Keratinocyte (primary cell): ENCODE data around the gene VWDE. TPM values are rescaled to one million over a fixed set of nuclear protein-coding genes. Genes with fewer than 3 reads are reported as not detected.

Experiments used
- DNase-seq: peaks from one replicate; pipeline ENCODE4 v3.0.0-alpha.2; 2011; ENCODE audit warnings: low read depth, missing footprints, low spot score
- FAIRE-seq: peaks from 2 replicates; lab custom pipeline; 2011; peaks lifted over from hg19 to GRCh38; lab: Jason Lieb, UNC
- H2AFZ ChIP-seq: 2 replicates; pipeline ENCODE4 v1.6.0; 2012; ENCODE audit warnings: low read length, control low read depth, inconsistent platforms; ENCODE audit not compliant: control insufficient read depth
- H3K27ac ChIP-seq: 2 replicates; pipeline ENCODE4 v1.5.1; 2011; ENCODE audit warnings: low read length; ENCODE audit not compliant: control insufficient read depth, insufficient read depth
- H3K27me3 ChIP-seq: 3 replicates; pipeline ENCODE4 v1.6.0; 2011; ENCODE audit warnings: low read length; ENCODE audit not compliant: control insufficient read depth, insufficient read depth; ENCODE audit errors: extremely low read depth
- H3K36me3 ChIP-seq, 2 experiments: 2 replicates in 1 of 2; 3 replicates in 1 of 2; pipeline ENCODE4 v1.5.1; 2011; ENCODE audit warnings: low read length in 2 of 2, mild to moderate bottlenecking in 1 of 2; ENCODE audit not compliant: control insufficient read depth in 2 of 2, insufficient read depth in 2 of 2; ENCODE audit errors: extremely low read depth in 1 of 2
- H3K4me1 ChIP-seq: 3 replicates; pipeline ENCODE4 v1.5.1; 2011; ENCODE audit warnings: low read length; ENCODE audit not compliant: control insufficient read depth, insufficient read depth; ENCODE audit errors: extremely low read depth
- H3K4me2 ChIP-seq: 3 replicates; pipeline ENCODE4 v1.6.0; 2011; ENCODE audit warnings: low read depth, low read length; ENCODE audit not compliant: control insufficient read depth, insufficient read depth; ENCODE audit errors: extremely low read depth
- H3K4me3 ChIP-seq, 3 experiments: fragments of 200-600 bp in 1 of 3; sonication (generic) in 1 of 3; 2 replicates in 2 of 3; 3 replicates in 1 of 3; pipeline ENCODE4 v1.5.1; 2011 to 2016; ENCODE audit warnings: low read length in 3 of 3, mild to moderate bottlenecking in 3 of 3, control low read depth in 2 of 3, inconsistent platforms in 1 of 3, low read depth in 1 of 3, mixed read lengths in 1 of 3, mixed run types in 1 of 3, moderate library complexity in 1 of 3; ENCODE audit not compliant: control insufficient read depth in 2 of 3, insufficient read depth in 2 of 3; ENCODE audit errors: extremely low read depth in 1 of 3
- H3K79me2 ChIP-seq: 2 replicates; pipeline ENCODE4 v1.6.0; 2012; ENCODE audit warnings: low read length; ENCODE audit not compliant: control insufficient read depth, insufficient read depth
- H3K9ac ChIP-seq: 3 replicates; pipeline ENCODE4 v1.6.0; 2011; ENCODE audit warnings: low read length; ENCODE audit not compliant: control insufficient read depth, insufficient read depth; ENCODE audit errors: extremely low read depth
- H3K9me1 ChIP-seq: 3 replicates; pipeline ENCODE4 v1.6.0; 2011; ENCODE audit warnings: low read length; ENCODE audit not compliant: control insufficient read depth, insufficient read depth; ENCODE audit errors: extremely low read depth
- H3K9me3 ChIP-seq: 2 replicates; pipeline ENCODE4 v1.5.1; 2012; ENCODE audit warnings: low read depth, low read length; ENCODE audit not compliant: control insufficient read depth
- H4K20me1 ChIP-seq: 3 replicates; pipeline ENCODE4 v1.6.0; 2011; ENCODE audit warnings: low read length; ENCODE audit not compliant: control insufficient read depth, insufficient read depth; ENCODE audit errors: extremely low read depth
- EZH2 ChIP-seq: IDR thresholded peaks from one replicate; pipeline ENCODE4 v1.6.1; 2012; ENCODE audit warnings: inconsistent platforms, mild to moderate bottlenecking, low read length, moderate library complexity
- dilution Hi-C: fragments of 300-500 bp; cut with MboI; formaldehyde crosslinking; loops from one replicate; pipeline ENCODE4 v1.7.0; 2020; ENCODE audit warnings: low sequenced_read_pairs; ENCODE audit not compliant: extremely low pct_ligation_motif_present
- polyA plus RNA-seq, 5 experiments: library from polyadenylated mRNA; depleted of rRNA in 3 of 5; stranded (reverse) in 3 of 5; stranded (forward) in 1 of 5; unstranded in 1 of 5; fragments of >200 nt; gene quantifications; 1 replicate in 1 of 5; 2 replicates in 3 of 5; 3 replicates in 1 of 5; pipeline versions ENCODE4 v1.2.1 to v1.2.3, GENCODE V29; 2011 to 2012; ENCODE audit warnings: missing spikeins in 2 of 5, low read depth in 1 of 5, low replicate concordance in 1 of 5
- TF ChIP-seq, protein P1 (sequence below), 3 experiments: IDR thresholded peaks in 1 of 3; conservative IDR thresholded peaks in 1 of 3; optimal IDR thresholded peaks in 1 of 3; 2 replicates in 2 of 3; 3 replicates in 1 of 3; pipeline versions ENCODE3 to v1.5.1; 2011; ENCODE audit warnings: low read length in 3 of 3, mild to moderate bottlenecking in 3 of 3, moderate library complexity in 2 of 3, control low read depth in 1 of 3, inconsistent platforms in 1 of 3; ENCODE audit not compliant: insufficient read depth in 2 of 3; ENCODE audit errors: extremely low read depth in 1 of 3

The VWDE gene
- polyA plus RNA-seq, 1 donor (not counting 4 experiments of a cell fraction or from before 2014, with no cell fraction given): 0.01 TPM

DNA sequence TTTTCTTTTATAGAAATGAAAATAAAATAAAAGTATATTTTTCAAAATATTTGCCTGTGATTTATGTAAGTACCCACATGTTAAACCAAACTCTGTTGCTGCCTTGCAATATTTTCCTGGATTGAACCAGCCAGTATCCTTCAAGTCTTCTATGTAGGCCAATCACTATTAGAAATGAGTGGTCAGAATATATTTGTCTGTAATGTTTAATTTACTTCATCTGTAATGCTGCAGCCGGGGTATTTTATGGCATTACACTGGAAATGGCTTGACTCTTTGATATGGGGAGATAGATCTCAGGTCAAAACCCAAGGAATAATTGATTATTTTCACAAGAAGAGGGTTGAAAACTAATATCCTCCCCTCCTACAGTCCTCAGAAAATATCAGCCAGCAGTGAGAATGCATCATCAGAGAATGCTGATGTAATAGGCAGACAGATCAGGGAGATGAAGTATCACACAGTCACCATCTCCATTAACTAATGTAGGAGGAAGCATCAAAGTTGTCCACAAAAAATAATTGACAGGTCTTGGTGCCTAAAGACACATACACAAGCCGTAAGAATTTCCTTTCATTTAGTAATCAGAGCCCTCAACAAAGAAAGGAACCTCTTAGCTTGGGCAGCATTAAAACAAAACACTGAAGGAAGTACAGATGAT lies 82.5 kb downstream of the VWDE start:
- Histone ChIP-seq H3K27me3 (no peaks in the 10 kb centered on the region), H3K27ac (no peak overlapping the region), H3K79me2 (no peaks in the 10 kb centered on the region), H3K4me2 (no peak overlapping the region), H3K4me1 (no peaks in the 10 kb centered on the region), H3K9ac (no peak overlapping the region), H3K9me3 (no peaks in the 10 kb centered on the region), H3K4me3 (no peak overlapping the region), H2AFZ (no peak overlapping the region), H4K20me1 (no peaks in the 10 kb centered on the region), H3K36me3 (no peaks in the 10 kb centered on the region), H3K9me1 (no peaks in the 10 kb centered on the region)
- DNase-seq: no peak
- no peak for FAIRE-seq
- dilution Hi-C loops: no loop called here
- TF ChIP-seq, protein P1, sequence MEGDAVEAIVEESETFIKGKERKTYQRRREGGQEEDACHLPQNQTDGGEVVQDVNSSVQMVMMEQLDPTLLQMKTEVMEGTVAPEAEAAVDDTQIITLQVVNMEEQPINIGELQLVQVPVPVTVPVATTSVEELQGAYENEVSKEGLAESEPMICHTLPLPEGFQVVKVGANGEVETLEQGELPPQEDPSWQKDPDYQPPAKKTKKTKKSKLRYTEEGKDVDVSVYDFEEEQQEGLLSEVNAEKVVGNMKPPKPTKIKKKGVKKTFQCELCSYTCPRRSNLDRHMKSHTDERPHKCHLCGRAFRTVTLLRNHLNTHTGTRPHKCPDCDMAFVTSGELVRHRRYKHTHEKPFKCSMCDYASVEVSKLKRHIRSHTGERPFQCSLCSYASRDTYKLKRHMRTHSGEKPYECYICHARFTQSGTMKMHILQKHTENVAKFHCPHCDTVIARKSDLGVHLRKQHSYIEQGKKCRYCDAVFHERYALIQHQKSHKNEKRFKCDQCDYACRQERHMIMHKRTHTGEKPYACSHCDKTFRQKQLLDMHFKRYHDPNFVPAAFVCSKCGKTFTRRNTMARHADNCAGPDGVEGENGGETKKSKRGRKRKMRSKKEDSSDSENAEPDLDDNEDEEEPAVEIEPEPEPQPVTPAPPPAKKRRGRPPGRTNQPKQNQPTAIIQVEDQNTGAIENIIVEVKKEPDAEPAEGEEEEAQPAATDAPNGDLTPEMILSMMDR (optimal IDR thresholded peaks at IDR 0.05 in 1 of 3, IDR thresholded peaks at IDR 0.05 in 1 of 3, conservative IDR thresholded peaks at IDR 0.05 in 1 of 3; ENCODE audit: extremely low read depth in 1 of 3, insufficient read depth in 2 of 3, low read length in 3 of 3): no peak
- TF ChIP-seq EZH2: no peak

DNA sequence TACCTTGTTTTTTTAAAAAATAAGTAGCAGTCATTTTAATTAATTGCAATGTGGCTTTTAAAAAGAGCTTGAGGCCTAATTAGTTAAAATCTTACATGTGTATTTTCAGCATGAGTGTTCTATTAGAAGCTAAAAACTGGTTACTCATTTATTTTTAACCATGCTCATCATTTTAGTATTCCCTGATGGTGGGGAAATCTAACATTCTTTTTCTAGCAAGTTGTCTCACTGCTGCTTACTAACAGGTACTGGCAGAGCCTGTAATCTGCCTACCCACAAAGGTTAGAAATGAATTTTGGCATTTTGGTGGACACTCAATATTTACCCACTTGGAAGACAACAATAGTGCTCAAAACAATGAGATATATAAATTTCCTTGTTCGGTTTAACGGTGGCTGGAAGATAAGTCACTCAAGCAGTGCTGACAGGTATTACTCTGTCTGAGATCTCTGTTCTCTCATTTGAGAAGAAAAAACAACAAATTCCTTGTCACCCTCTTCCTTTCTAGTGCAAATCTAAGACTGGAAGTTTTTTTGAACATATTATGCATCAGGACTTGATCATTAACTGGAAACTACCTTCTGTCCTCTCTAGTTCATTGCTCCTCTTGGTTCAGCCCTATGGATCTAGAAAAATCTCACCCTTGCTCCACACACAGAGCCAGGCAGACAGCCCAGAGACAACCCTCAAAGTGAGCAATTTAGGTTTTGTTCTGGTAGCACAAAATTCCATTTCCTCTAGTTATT lies 83.3 kb downstream of the VWDE start:
- Histone ChIP-seq H3K79me2 (no peaks in the 10 kb centered on the region), H3K4me1 (no peaks in the 10 kb centered on the region), H3K27ac (no peak overlapping the region), H3K9ac (no peak overlapping the region), H3K27me3 (no peaks in the 10 kb centered on the region), H3K9me3 (no peaks in the 10 kb centered on the region), H3K9me1 (no peaks in the 10 kb centered on the region), H2AFZ (no peak overlapping the region), H3K36me3 (no peaks in the 10 kb centered on the region), H4K20me1 (no peaks in the 10 kb centered on the region), H3K4me3 (no peak overlapping the region), H3K4me2 (no peak overlapping the region)
- dilution Hi-C loops: no loop called here
- DNase-seq (no peak), FAIRE-seq (no peak)
- TF ChIP-seq EZH2: no peak
- TF ChIP-seq, protein P1 (optimal IDR thresholded peaks at IDR 0.05 in 1 of 3, IDR thresholded peaks at IDR 0.05 in 1 of 3, conservative IDR thresholded peaks at IDR 0.05 in 1 of 3; ENCODE audit: extremely low read depth in 1 of 3, insufficient read depth in 2 of 3, low read length in 3 of 3): no peak
